ENCODE results near the gene DVL1. TPM values are rescaled to one million over a fixed set of nuclear protein-coding genes. Genes with fewer than 3 reads are reported as not detected.

DVL1 gene
- total RNA-seq, 1 experiment from 2014 or later = 91.4 TPM

GRCh38 chr1:1311107-1312104 lies 37.8 kb downstream of the DVL1 start (continued):
- TF ChIP-seq ZNF281 (CRISPR knock-in tag; IDR thresholded peaks at IDR 0.05) (no peak), STAT6 (CRISPR knock-in tag; conservative IDR thresholded peaks at IDR 0.05; ENCODE audit: low read depth) (no peak), GTF2I (CRISPR knock-in tag; conservative IDR thresholded peaks at IDR 0.05) (no peak), HMGA2 (CRISPR knock-in tag; IDR thresholded peaks at IDR 0.05) (no peak), TEAD4 (CRISPR knock-in tag; IDR thresholded peaks at IDR 0.05) (no peak), ATF3 (CRISPR knock-in tag; conservative IDR thresholded peaks at IDR 0.05) (no peak), ZNF121 (CRISPR knock-in tag; IDR thresholded peaks at IDR 0.05) (no peak), NR1H2 (CRISPR knock-in tag; IDR thresholded peaks at IDR 0.05) (no peak), E2F1 (CRISPR knock-in tag; IDR thresholded peaks at IDR 0.05) (no peak), EMX1 (CRISPR knock-in tag; IDR thresholded peaks at IDR 0.05) (no peak), ZNF263 (CRISPR knock-in tag; IDR thresholded peaks at IDR 0.05; ENCODE audit: low read depth) (no peak), ZNF317 (CRISPR knock-in tag; IDR thresholded peaks at IDR 0.05; ENCODE audit: borderline replicate concordance, low read depth) (no peak), ZNF416 (CRISPR knock-in tag; IDR thresholded peaks at IDR 0.05) (no peak), ERG (CRISPR knock-in tag; IDR thresholded peaks at IDR 0.05) (no peak), ZNF396 (CRISPR knock-in tag; IDR thresholded peaks at IDR 0.05; ENCODE audit: borderline replicate concordance) (no peak), ZNF232 (CRISPR knock-in tag; IDR thresholded peaks at IDR 0.05) (no peak)

GRCh38 chr1:1310476-1311053 lies 38.7 kb downstream of the DVL1 start:
- Mint-ChIP-seq H3K27me3 (ENCODE audit: low read depth) (peaks cover 6% of the 10 kb centered on the region; the same call in 1 of the 2 replicates), H3K36me3 (peaks cover 13% of the 10 kb centered on the region), H3K27ac (no peak overlapping the region), H3K4me3 (0 out of 2 replicates have a peak overlapping the region, but pooled peaks have one; percentile 27), H3K9me3 (no peaks in the 10 kb centered on the region), H3K4me1 (peaks cover 22% of the 10 kb centered on the region)
- TF ChIP-seq AFF4 (CRISPR knock-in tag; IDR thresholded peaks at IDR 0.05; ENCODE audit: borderline replicate concordance) (no peak), ZNF121 (CRISPR knock-in tag; IDR thresholded peaks at IDR 0.05) (no peak), SP1 (CRISPR knock-in tag; conservative IDR thresholded peaks at IDR 0.05) (no peak), ATF6 (CRISPR knock-in tag; IDR thresholded peaks at IDR 0.05) (no peak)
- no peak for DNase-seq (ENCODE audit: low spot score)
- ChIA-PET CTCF (interaction anchor here (1.8 to 3.2 kb wide), 2 partner anchors 10 to 20 kb away, joined by 6 to 17 read pairs; no protein-coding TSS in a partner anchor), POLR2A (interaction anchor here (1.1 kb wide), 1 partner anchor 296 kb away, joined by 3 read pairs; no protein-coding TSS in a partner anchor)
- no peak for ATAC-seq

Data from WTC11 (cell line).